ENCODE data around the gene RRAS2.

RRAS2 gene

GRCh38 chr11:14228356-14228755, 130.6 kb downstream of the RRAS2 start:
- H3K9ac ChIP-seq (ENCODE audit: low read length in 2 of 2): no peak overlapping the region
- no peaks in the 10 kb centered on the region for H3K9me3 ChIP-seq (ENCODE audit: control insufficient read depth in 2 of 2, low read length in 2 of 2)
- no peak overlapping the region for H3K27ac ChIP-seq (ENCODE audit: low read length)
- no peaks in the 10 kb centered on the region for H3K27me3 ChIP-seq (ENCODE audit: control insufficient read depth in 1 of 2, insufficient read depth in 2 of 2, low read length in 2 of 2)
- H3K36me3 ChIP-seq (ENCODE audit: control insufficient read depth in 2 of 2, insufficient read depth in 2 of 2, low read length in 2 of 2): peaks cover 0 to 2% of the 10 kb centered on the region in 2 donors
- H3K4me3 ChIP-seq (ENCODE audit: low read length in 2 of 2): no peak overlapping the region
- peaks cover 15% of the 10 kb centered on the region for H3K4me1 ChIP-seq (ENCODE audit: control insufficient read depth, insufficient read depth, low read length)
